Activated naive CD8-positive, alpha-beta T cell treated with anti-CD3 and anti-CD28 coated beads, Interleukin-2, amount 10 ng/mL, durations not matched to agents 7 days and 5 days (primary cell): ENCODE data around the gene AKNA. TPM values are rescaled to one million over a fixed set of nuclear protein-coding genes. Genes with fewer than 3 reads are reported as not detected.
A peak's percentile ranks its signal among the peaks of the same experiment; 100 is the strongest.

Source experiments
- ATAC-seq: fragments of 150-1000 bp; cut with Tn5 transposase; one replicate; pipeline ENCODE4 v1.10.0; 2021; ENCODE audit warnings: low read depth, moderate library complexity
- POLR2A ChIA-PET: fragments of 350-600 bp; sonication (Branson Sonifier 250); formaldehyde crosslinking; loops from one replicate; lab custom pipeline; 2021; ENCODE audit warnings: antibody characterized with exemption; lab: Charles Lee
- DNase-seq: peaks from one replicate; pipeline ENCODE4 v3.0.0; 2021
- H3K27ac Mint-ChIP-seq: one replicate; pipeline ENCODE4 v1.8.0; 2022; ENCODE audit warnings: mild to moderate bottlenecking, mixed read lengths
- H3K27me3 Mint-ChIP-seq: one replicate; pipeline ENCODE4 v1.8.0; 2022; ENCODE audit warnings: mild to moderate bottlenecking, moderate library complexity, mixed read lengths
- H3K36me3 Mint-ChIP-seq: one replicate; pipeline ENCODE4 v1.8.0; 2021; ENCODE audit warnings: mild to moderate bottlenecking, mixed read lengths
- H3K4me1 Mint-ChIP-seq: one replicate; pipeline ENCODE4 v1.8.0; 2021; ENCODE audit warnings: mixed read lengths
- H3K4me3 Mint-ChIP-seq: one replicate; pipeline ENCODE4 v1.8.0; 2022; ENCODE audit warnings: mild to moderate bottlenecking, moderate library complexity, mixed read lengths
- H3K9me3 Mint-ChIP-seq: one replicate; pipeline ENCODE4 v1.8.0; 2021; ENCODE audit warnings: mixed read lengths
- total RNA-seq, 2 experiments: library from RNA; stranded (reverse); gene quantifications; one replicate each; pipeline ENCODE4 v1.2.3, GENCODE V29; 2021

The AKNA gene
- total RNA-seq, 2 experiments from 2014 or later = 482 to 492 TPM

DNA sequence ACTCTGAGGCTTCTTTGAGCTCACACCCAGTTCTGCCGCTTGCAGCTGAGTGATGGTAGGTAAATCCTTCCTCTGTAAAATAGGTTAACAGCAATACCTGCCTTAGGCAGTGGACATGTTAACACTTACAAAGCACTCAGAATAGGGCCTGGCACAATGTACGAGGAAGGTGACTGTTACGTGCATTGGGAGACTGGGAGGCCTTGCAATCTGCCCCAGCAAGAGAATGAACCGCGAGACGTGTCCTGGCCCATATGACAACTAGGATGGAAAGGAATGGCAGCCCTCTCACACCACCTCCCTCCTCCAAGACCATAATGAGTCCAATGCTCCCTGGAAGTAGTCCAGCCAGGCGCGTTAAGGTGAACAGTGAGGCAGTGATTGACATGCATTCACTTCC is 23.1 kb upstream of the AKNA start:
- H3K9me3 Mint-ChIP-seq = no peaks in the 10 kb centered on the region
- no peaks in the 10 kb centered on the region for H3K27me3 Mint-ChIP-seq
- no peaks in the 10 kb centered on the region for H3K36me3 Mint-ChIP-seq
- POLR2A ChIA-PET = no interaction called here
- peaks cover 13% of the 10 kb centered on the region for H3K4me1 Mint-ChIP-seq
- H3K27ac Mint-ChIP-seq = no peak overlapping the region
- no peak overlapping the region for H3K4me3 Mint-ChIP-seq
- no peak for ATAC-seq
- no peak for DNase-seq

DNA sequence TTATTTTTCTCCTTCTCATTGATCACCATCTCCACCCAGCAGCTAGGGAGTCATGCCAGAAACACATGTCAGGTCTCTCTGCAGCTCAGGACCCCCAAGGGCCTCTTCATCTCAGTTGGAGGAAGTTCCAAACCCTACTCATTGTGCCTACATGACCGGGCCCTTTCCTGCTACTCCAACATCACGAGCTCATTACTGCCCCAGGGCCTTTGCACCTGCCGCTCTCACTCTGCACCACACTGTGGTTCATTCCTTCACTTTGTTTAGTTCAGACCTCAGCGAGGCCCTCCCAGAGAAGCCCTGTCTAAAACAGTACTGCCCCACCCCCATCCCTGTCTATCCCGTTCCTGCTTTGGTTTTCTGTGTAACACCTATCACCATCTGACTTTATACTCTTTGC is 22.1 kb upstream of the AKNA start:
- Mint-ChIP-seq H3K4me1 (peaks cover 16% of the 10 kb centered on the region), H3K9me3 (no peaks in the 10 kb centered on the region), H3K27ac (no peak overlapping the region), H3K27me3 (no peaks in the 10 kb centered on the region), H3K4me3 (no peak overlapping the region), H3K36me3 (no peaks in the 10 kb centered on the region)
- DNase-seq (no peak), ATAC-seq (no peak)
- POLR2A ChIA-PET = interaction anchor here (0.7 kb wide), 1 partner anchor 65 kb away, joined by 3 read pairs; no protein-coding TSS in a partner anchor

DNA sequence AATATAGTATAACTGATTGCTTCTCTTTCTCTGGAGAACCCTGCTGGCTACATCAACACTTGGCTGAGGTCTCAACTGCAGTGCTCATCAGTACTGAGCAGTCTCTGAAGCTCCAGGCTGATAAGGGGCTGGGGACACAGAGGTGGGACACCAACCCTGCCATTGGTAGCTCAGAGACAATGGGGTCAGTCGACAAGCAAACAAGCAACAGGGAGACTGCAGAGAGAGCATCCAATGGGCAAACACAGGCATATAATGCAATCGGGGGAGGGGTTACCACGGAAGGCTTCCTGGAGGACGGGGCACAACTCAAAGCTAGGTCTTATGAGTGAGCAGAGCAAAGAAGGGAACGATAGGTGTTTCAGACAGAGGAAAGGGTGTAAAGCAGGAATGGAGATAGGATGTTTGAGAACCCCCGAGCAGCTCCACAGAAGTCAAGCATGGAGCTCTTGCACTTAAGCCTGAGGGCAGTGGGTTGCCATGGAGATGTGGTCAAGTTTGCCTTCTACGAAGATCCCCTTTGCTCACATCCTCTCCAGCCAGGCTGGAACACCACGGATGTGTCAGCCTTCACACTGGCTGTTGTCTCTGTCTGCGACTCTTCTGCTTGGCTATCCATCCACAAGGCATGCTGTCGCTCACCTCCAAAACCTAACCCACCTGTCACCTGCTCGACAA is 21.5 kb upstream of the AKNA start:
- Mint-ChIP-seq H3K9me3 (no peaks in the 10 kb centered on the region), H3K27me3 (no peaks in the 10 kb centered on the region), H3K4me3 (no peak overlapping the region), H3K27ac (no peak overlapping the region), H3K4me1 (peaks cover 16% of the 10 kb centered on the region), H3K36me3 (no peaks in the 10 kb centered on the region)
- POLR2A ChIA-PET = interaction anchor here (0.5 to 0.9 kb wide), 3 partner anchors 36 to 80 kb away, joined by 3 read pairs; no protein-coding TSS in a partner anchor
- DNase-seq = no peak
- ATAC-seq = no peak

DNA sequence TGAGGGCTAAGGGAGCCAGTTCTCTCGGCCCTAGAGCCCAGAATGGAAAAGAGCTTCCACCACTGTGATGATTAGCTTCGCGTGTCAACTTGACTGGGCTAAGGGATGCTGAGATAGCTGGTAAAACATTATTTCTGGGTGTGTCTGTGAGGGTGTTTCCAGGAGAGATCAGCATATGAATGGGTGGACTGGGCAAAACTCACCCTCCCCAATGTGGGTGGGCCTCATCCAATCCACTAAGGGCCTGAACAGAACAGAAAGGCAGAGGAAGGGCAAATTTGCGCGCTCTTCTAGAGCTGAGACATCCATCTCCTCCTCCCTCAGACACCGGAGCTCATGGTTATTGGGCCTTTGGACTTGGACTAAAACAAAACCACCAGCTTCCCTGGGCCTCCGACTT is 20.9 kb upstream of the AKNA start:
- Mint-ChIP-seq H3K27ac (no peak overlapping the region), H3K9me3 (no peaks in the 10 kb centered on the region), H3K27me3 (no peaks in the 10 kb centered on the region), H3K4me3 (no peak overlapping the region), H3K4me1 (peaks cover 16% of the 10 kb centered on the region), H3K36me3 (no peaks in the 10 kb centered on the region)
- ATAC-seq = no peak
- POLR2A ChIA-PET = interaction anchor here (0.5 to 0.9 kb wide), 2 partner anchors 36 to 80 kb away, joined by 3 read pairs; no protein-coding TSS in a partner anchor
- DNase-seq = no peak

DNA sequence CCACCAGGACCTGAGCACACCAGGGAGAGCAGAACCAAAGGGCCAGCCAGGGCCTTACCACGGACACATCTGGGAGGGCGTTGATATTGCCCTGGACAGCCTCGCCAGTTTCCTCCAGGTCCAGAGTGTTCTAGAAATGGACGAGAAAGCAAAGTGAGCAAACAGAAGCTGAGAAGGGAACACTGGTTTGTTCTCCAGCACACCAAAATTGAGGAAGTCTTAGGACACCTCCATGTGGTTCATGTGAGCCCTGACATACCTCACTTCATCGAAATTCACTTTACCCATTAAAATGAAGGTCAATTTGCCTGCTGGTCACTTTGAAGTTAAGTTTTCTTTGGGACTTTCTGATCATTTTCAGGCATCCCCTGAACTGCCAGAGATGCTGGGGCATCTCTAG is 20.1 kb upstream of the AKNA start:
- no peak overlapping the region for H3K4me3 Mint-ChIP-seq
- H3K27me3 Mint-ChIP-seq = no peaks in the 10 kb centered on the region
- ATAC-seq (no peak), DNase-seq (no peak)
- no peak overlapping the region for H3K27ac Mint-ChIP-seq
- H3K36me3 Mint-ChIP-seq = no peaks in the 10 kb centered on the region
- H3K9me3 Mint-ChIP-seq = no peaks in the 10 kb centered on the region
- POLR2A ChIA-PET = interaction anchor here (0.7 kb wide), 1 partner anchor 246 kb away, joined by 3 read pairs; no protein-coding TSS in a partner anchor
- peaks cover 16% of the 10 kb centered on the region for H3K4me1 Mint-ChIP-seq

DNA sequence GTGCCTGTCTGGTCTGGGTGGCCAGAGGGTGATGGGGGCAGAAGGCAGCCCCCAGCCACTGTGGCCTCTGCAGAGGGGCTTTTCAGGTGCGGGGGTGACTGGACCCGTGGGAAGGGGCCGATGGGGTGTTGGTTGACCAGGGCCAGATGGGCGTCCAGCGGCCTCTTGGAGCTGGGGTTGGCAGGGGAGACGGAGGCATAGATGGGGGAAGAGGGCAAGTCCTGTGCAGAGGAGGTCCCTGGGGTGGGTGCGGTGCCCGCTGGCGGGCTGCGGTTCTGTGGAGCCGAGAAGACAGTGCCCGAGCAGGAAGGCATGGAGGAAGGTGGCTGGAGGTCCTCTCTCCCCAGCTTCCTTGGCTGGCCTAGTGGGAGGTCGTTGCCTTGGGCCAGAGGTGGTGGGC is 18.7 kb upstream of the AKNA start:
- Mint-ChIP-seq H3K4me3 (no peak overlapping the region), H3K27me3 (no peaks in the 10 kb centered on the region), H3K4me1 (peaks cover 16% of the 10 kb centered on the region), H3K36me3 (no peaks in the 10 kb centered on the region), H3K27ac (no peak overlapping the region), H3K9me3 (no peaks in the 10 kb centered on the region)
- DNase-seq (no peak), ATAC-seq (no peak)
- POLR2A ChIA-PET = interaction anchor here (0.8 to 1.5 kb wide), 8 partner anchors 20 to 255 kb away, joined by 3 to 13 read pairs (median 3); partner anchors contain the start of gene ATP6V1G1

DNA sequence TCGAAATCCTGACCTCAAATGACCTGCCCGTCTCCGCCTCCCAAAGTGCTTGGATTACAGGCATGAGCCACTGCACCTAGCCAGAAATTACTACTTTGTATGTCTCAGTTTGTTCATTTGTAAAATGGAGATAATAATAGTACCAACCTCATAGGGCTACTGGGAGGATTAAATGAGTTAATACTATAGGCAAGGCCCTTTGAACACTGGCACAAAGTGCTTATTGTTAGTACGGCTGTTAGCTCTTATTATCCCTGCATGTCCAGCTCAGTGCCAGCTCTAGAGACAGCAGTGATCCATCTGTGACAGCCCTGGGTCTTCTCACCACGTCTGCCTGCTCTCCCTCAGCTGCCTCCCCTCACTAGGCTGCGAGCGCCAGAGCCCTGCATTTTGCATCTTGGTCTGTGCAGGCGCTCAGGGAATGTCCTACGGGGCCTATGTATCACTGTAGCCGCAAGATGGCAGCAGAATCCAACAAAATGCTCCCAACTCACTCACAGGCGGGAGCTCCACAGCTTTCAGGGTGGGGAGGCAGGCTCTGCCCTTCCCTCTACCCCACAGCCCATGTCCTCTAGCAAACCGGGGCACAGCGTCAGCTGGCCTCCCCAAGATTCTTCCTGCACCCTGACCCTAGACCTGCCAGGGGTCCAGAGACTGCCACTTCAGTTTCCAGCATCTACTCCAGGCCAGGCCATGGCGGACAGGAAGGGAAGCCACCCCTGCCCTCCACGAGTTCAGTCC is 17.7 kb upstream of the AKNA start:
- Mint-ChIP-seq H3K4me3 (no peak overlapping the region), H3K27me3 (no peaks in the 10 kb centered on the region), H3K36me3 (no peaks in the 10 kb centered on the region), H3K27ac (peak overlapping the region; percentile 62), H3K4me1 (peaks cover 16% of the 10 kb centered on the region), H3K9me3 (no peaks in the 10 kb centered on the region)
- ATAC-seq (peak; percentile 98), DNase-seq (peak; percentile 73)
- POLR2A ChIA-PET = interaction anchor here (0.6 to 1.5 kb wide), 11 partner anchors 9 to 256 kb away, joined by 3 to 13 read pairs (median 3); partner anchors contain the start of gene ATP6V1G1

DNA sequence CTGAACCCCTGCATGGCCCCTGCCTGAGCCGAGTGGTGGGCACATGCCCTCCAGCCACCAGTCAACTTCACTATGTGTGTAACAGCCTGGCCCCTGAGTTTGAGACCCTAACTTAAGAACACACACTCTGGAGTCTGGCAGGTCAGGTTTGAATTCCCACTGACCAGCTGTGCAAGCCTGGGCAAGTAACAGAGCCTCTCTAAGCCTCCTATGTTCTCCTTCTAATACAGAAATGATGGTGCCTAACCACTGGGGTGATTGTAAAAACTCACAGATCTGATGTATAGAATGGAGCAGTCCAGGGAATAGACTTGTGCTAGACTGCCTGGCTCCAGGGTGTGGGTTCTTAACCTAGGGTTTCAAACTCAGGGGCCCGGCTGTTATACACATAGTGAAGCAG is 16.7 kb upstream of the AKNA start:
- Mint-ChIP-seq H3K4me3 (no peak overlapping the region), H3K27me3 (no peaks in the 10 kb centered on the region), H3K36me3 (no peaks in the 10 kb centered on the region), H3K4me1 (peaks cover 9% of the 10 kb centered on the region), H3K9me3 (no peaks in the 10 kb centered on the region), H3K27ac (no peak overlapping the region)
- ATAC-seq (no peak), DNase-seq (no peak)
- POLR2A ChIA-PET = no interaction called here

DNA sequence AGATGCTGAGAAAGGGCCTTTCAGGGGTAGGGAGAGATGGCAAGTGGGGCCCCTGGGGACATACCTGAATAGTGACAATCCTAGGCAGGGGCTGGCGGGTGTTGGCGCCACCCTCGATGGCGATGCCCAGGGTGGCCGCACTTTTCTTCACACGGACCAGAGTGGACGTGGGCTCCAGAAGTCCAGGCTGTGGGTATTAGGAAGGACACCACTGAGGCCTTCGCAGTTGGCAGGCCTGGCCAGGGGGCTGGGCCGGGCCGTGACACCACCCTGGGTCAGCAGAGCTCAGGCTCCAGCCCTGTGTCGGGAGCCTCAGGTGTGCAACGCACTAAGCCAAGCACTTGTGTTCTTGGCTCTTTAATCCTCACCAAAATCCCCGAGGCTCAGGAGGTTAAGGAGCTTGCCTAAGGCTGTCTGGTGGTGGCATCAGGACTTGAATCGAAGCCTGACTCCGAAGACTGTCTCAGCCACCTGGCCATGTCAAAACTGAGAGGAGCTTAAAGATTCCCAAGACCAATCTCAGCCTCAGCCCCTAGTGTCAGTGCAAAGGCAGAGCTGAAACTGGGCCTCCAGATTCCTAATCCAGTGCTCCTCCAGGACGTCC is 15.5 kb upstream of the AKNA start:
- no peak overlapping the region for H3K4me3 Mint-ChIP-seq
- ATAC-seq (no peak), DNase-seq (no peak)
- POLR2A ChIA-PET = interaction anchor here (0.7 kb wide), 1 partner anchor 184 kb away, joined by 3 read pairs; the partner anchor contains the start of gene ATP6V1G1
- no peaks in the 10 kb centered on the region for H3K27me3 Mint-ChIP-seq
- no peak overlapping the region for H3K27ac Mint-ChIP-seq
- H3K4me1 Mint-ChIP-seq = peaks cover 3% of the 10 kb centered on the region
- H3K9me3 Mint-ChIP-seq = no peaks in the 10 kb centered on the region
- H3K36me3 Mint-ChIP-seq = no peaks in the 10 kb centered on the region

DNA sequence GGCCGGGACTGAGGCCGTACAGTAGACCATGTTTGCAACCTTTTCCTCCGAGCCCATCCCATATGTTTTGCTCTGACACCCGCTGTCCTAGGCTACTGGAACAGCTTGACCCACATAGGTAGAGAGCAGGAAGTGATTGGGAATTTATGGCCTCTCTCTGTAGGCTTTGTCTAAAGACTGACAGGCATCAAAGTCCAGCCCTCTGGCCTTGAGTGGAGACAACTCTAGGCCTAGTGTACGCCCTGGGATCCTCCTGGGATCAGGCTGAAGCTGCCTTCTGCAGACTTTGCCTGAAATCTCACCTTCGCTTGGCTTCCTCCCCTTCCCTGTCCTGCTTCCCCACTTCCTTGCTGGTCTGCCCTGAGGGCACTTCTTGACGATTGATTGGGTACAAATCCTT is 13.6 kb upstream of the AKNA start:
- H3K27ac Mint-ChIP-seq = no peak overlapping the region
- DNase-seq (no peak), ATAC-seq (no peak)
- H3K4me3 Mint-ChIP-seq = no peak overlapping the region
- H3K4me1 Mint-ChIP-seq = peaks cover 12% of the 10 kb centered on the region
- H3K27me3 Mint-ChIP-seq = no peaks in the 10 kb centered on the region
- peaks cover 4% of the 10 kb centered on the region for H3K36me3 Mint-ChIP-seq
- H3K9me3 Mint-ChIP-seq = no peaks in the 10 kb centered on the region
- POLR2A ChIA-PET = no interaction called here

DNA sequence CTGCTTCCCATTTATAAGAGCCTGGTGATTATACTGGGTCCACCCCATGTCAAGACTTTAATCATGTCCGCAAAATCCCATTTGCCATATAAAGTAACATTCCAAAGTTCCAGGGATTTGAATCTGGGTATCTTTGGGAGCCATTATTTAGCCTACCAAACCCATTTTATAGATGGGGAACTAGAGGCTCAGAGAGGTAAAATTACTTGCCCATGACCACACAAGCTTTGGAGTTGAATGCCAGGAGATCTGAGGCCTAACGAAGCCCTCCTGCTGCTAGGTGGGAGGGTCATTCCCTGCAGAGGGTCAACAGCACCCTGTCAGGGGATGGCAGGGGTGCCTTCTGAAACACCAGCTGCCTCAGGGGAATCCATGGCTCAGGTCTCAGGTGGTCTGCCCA is 13.0 kb upstream of the AKNA start:
- DNase-seq = no peak
- Mint-ChIP-seq H3K27me3 (no peaks in the 10 kb centered on the region), H3K4me1 (peaks cover 18% of the 10 kb centered on the region), H3K27ac (peak overlapping the region; percentile 45), H3K4me3 (no peak overlapping the region), H3K36me3 (peaks cover 6% of the 10 kb centered on the region), H3K9me3 (no peaks in the 10 kb centered on the region)
- ATAC-seq = no peak
- POLR2A ChIA-PET = no interaction called here

DNA sequence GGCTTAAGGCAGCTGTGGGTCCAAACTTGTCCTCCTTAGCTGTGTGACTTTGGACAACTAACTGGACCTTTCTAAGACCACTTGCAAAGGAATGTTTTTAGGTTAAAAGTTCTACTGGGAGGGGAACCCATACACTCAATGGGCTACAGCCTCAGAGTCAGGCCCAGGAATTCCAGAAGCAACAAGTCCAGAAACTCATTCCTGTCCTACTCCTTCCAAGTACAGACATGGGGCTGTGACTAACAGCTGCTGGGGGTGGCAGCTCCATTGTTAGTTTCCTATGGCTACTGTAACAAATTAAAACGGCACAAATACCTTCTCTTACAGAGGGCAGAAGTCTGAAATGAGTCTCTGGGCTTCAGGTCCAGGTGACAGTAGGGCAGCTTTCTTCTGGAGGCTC is 12.4 kb upstream of the AKNA start:
- H3K9me3 Mint-ChIP-seq = no peaks in the 10 kb centered on the region
- POLR2A ChIA-PET = interaction anchor here (0.6 kb wide), 1 partner anchor 233 kb away, joined by 5 read pairs; no protein-coding TSS in a partner anchor
- no peaks in the 10 kb centered on the region for H3K27me3 Mint-ChIP-seq
- no peak for ATAC-seq
- H3K4me1 Mint-ChIP-seq = peaks cover 19% of the 10 kb centered on the region
- no peak for DNase-seq
- peaks cover 6% of the 10 kb centered on the region for H3K36me3 Mint-ChIP-seq
- H3K4me3 Mint-ChIP-seq = no peak overlapping the region
- H3K27ac Mint-ChIP-seq = no peak overlapping the region

DNA sequence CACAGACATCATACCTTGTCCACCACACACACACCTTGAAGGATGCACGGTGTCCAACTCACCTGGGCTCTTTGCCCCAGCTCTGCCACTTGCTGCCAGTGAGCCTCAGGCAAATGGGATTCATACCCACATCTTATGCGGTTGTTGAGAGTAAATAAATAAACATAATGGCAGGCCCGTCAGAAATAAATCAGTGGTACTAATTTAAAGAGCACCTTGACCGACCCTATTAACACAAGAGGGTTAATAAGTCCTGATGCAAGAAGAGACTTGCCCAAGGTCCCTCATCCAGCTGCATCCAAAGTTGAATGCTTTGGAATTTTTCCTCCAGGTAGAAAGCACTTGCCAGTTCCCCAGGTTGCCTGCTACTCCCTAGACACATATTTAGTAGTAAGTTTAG is 11.6 kb upstream of the AKNA start:
- Mint-ChIP-seq H3K4me3 (no peak overlapping the region), H3K27ac (no peak overlapping the region), H3K4me1 (peaks cover 27% of the 10 kb centered on the region), H3K36me3 (peaks cover 7% of the 10 kb centered on the region), H3K27me3 (no peaks in the 10 kb centered on the region), H3K9me3 (no peaks in the 10 kb centered on the region)
- DNase-seq (no peak), ATAC-seq (no peak)
- POLR2A ChIA-PET = interaction anchor here (0.6 to 5.1 kb wide), 3 partner anchors 13 to 234 kb away, joined by 3 to 139 read pairs (median 5); partner anchors contain the start of gene AKNA
